ENCODE results near the gene GTF2IRD1.

GTF2IRD1 gene

DNA sequence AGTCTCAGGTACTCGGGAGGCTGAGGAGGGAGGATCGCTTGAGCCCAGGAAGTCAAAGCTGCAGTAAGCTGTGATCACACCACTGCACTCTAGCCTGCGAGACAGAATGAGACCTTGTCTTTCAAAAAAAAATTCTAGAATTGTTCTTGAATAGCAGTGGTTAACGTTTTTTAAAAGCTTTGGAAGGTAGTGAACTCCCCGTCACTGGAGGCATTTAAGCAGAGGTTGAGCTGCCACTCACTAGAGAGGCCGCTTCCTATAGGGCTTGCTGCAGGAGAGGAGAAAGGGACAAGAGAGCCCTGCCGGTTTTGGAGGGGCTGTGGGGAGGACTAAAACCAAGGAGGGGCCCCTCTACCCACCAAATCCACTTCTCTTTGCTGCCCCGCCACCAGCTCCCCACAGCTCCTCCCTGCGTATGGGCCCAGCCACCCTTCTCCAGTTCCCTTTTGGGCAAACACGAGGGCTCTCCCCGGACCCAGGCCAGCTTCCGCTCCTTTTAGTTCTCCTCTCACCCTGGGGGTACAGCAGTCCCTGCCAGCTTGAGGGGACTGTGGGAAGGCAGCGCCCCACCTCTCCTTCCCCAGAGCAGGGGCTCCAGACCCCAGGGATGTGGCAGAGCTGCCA lies 116.9 kb downstream of the GTF2IRD1 start:
- DNase-seq, result no peak

GRCh38 chr7:74572301-74572979 lies 118.7 kb downstream of the GTF2IRD1 start:
- DNase-seq, result no peak

DNA sequence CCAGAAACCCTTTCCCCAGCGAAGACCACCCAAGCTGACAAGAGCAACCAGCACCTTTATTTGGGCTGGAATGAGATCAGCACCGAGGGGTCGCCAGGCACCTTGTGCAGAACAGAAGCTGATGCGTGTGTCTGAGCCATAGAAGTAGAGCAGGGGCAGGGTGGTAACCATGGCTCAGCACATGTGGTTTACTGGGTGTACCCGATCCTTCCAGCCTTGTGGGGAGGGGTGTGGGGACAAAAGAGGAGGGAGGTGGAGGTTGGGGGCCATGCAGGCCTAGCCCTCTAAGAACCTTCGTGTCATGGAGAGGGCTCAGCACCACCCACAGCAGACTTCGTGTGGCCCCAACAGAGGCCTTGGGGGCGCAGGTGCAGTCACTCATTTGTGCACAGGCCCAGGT lies 119.8 kb downstream of the GTF2IRD1 start:
- no peak for DNase-seq

DNA sequence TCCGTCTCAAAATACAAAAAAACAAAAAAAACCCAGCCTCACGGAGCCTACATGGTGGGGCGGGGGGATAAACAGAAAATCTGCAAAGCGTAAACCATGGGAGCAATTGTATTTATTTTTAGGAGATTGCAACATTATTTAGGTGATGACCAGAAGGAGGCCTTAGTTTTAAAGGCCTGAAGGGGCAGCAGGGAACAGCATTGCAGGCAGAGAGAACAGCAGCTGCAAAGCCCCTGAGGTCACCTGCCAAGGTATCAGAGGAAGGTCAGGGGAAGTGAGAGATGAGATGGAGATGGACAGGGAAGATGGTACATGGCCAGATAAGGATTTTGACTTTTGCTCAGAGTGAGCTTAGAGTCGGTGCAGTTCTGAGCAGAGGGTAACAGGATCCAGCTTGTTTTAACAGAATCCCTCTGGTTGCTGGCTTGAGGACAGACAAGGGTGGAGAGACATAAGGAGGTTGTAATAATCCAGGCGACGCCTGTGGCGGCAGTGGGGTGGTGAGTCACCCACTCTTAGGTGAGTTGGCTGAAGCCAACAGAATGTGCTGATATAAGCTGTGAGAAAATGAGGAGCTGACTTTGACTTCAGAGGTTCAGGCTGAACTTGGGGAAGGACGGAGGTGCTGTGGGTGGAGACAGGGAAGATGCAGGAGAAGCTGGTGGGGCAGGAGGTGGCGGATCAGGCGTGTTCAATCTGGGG lies 121.5 kb downstream of the GTF2IRD1 start:
- DNase-seq, result no peak

GRCh38 chr7:74575811-74576210 lies 122.1 kb downstream of the GTF2IRD1 start:
- no peak for DNase-seq

- peak; percentile 18 for DNase-seq
Measured at GRCh38 chr7:74579800-74580685, 126.3 kb downstream of the GTF2IRD1 start.

- no peak for DNase-seq
Measured at GRCh38 chr7:74581916-74582440, 128.3 kb downstream of the GTF2IRD1 start.

DNA sequence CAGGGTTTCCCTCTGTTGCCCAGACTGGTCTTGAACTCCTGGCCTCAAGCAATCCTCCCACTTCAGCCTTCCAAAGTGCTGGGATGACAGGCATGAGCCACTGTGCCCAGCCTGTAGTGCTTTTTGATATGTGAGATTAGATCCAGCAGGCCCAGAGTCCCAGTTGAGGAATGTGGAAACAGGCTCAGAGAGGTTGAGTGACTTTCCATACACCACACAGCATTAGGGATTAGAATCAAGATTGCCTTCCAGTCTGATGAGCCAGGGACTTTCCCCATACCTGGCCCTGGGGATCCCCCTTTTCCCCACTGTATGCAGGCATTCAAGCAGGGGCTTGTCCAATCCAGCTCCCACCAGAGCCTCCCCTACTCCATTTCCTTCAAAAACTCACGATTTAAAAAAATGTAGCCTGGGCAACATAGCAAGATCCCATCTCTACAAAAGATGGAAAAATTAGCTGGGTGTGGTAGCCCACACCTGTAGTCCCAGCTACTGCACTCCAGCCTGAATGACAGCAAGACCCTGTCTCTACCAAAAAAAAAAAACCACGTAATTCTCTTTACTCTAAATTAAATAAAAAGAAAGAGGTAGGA lies 128.8 kb downstream of the GTF2IRD1 start:
- no peak for DNase-seq

- DNase-seq, result no peak
Measured at GRCh38 chr7:74583630-74584029, 129.9 kb downstream of the GTF2IRD1 start.

DNA sequence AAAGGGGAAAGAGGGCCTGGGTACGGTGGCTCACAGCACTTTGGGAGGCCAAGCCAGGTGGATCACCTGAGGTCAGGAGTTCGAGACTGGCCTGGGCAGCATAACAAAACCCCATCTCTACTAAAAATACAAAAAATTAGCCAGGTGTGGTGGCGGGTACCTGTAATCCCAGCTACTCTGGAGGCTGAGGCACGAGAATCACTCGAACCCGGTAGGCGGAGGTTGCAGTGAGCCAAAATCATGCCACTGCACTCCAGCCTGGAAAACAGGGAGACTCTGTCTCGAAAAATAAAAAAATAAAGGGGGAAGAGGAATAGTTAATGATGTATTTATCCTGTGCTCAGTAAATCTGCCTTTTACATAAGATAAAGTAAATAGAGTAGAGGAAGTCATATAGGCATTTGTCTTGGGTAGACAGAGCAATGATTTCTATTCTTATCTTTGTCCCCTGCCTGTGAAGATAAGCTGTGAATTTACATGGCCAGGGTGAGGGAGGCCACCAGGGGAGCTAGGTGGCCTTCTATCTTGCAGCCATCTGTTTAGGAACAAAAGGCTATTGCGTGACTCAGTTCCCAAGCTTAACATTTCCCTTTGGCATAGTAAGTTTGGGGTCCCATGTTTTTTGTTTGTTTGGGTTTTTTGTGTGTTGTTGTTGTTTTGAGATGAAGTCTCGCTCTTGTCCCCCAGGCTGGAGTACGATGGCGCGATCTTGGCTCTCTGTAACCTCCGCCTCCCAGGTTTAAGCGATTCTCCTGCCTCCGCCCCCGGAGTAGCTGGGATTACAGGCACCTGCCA lies 130.7 kb downstream of the GTF2IRD1 start:
- no peak for DNase-seq

GRCh38 chr7:74585844-74586243 lies 132.1 kb downstream of the GTF2IRD1 start:
- DNase-seq, result no peak

- DNase-seq, result no peak
Measured at GRCh38 chr7:74586258-74587175, 132.8 kb downstream of the GTF2IRD1 start.

- peak; percentile 91 for DNase-seq
Measured at GRCh38 chr7:74587435-74588126, 133.9 kb downstream of the GTF2IRD1 start.

GRCh38 chr7:74590813-74591212 lies 137.1 kb downstream of the GTF2IRD1 start:
- no peak for DNase-seq

DNA sequence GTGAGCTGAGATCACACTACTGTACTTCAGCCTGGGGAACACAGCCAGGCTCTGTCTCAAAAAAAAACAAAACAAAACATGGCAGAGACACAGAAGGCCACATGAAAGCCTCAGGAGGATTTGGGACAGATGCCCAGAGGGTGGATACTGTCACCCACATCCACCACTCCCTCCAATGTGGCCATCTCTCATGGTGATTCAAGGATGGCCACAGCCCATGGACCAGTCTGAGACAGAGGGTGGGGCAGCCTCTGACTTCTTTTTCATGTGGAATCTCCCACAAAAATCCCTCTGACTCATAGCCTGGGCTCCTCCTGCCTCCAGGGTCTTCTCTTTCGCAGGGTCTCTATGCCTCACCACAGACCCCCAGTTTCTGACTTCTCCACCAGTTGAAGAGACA lies 144.9 kb downstream of the GTF2IRD1 start:
- peak; percentile 71 for DNase-seq

DNA sequence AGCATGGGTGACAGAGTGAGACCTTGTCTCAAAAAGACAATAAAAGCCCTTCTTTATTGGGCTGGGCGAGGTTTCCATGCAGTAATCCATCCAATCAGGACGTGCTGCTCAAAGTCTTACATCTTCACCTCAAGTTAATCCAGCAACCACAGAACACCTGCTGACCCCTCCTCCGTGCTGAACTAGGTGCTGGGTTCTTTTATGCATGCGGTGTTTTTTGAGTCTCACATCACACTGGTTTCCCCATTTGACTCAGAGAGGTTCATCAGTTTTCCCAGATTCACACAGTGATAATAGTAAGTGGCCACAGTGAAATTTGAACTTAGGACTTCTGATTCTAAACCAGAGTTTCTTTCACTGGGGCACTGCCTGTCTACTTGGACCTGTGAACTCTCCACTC lies 145.5 kb downstream of the GTF2IRD1 start:
- no peak for DNase-seq

DNA sequence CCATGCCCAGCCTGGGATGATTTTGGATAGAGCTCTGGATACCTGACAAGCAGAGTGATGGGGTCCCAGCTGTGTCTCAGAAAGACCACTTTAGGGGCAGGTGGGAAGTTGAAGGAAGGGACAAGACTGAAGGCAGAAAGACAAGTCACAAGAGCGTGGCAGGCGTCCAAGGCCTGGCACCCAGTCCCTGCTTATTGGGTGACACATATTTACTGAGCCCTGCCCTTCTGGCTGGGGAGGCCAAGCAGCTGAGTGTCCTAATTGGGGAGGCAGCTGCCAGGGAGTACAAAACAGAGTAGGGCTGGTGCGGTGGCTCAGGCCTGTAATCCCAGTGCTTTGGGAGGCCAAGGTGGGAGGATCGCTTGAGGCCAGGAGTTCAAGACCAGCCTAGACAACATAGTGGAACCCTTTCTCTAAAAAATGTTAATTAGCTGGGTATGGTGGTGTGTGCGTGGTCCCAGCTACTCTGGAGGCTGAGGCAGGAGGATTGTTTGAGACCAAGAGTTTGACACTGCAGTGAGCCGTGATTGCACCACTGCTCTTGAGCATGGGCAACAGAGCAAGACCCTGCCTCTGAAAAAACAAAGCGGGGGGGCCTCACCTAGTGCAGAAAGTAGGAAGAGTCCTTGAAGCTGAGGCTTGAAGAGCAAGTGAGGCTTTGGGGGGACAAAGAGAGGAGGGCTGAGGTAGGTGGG lies 150.8 kb downstream of the GTF2IRD1 start:
- DNase-seq, result no peak

DNA sequence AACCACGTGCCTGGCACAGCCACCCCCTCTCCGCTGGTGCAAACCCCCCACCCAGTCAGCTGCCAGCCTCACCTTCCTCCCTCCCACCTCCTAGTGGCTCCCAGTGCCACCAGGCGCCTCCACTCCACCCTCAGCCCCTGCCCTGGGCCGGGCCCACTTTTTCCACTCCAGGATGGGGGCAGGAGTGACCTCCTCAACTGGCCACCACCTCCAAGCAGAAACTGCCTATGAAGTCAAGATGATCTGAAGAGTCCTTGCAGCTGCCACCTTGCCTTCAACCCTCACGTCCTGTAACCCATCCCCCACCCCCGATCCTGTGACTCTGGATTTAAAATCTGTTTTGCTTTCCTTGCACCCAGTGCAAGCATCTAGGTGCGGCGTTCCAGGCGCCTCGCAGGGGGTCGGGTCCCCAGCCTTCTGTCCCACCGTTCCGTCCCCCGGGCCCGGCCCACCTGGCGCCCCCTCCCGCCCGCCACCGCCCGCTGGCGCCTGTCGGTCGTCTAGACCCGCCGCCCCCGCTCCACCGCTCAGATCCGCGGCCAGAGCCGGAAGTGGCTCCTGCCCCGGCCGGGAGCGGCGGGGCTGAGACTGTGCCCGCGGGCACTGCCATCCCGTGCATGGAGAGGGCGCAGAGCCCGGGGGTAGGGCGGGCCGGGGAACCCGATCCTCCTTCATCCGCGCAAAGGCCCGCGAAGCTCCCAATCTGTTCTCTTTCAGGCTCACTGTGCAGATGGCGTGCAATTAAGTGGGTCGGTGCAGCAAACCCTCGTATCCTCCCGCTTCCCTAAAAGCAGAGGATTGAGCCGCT lies 152.6 kb downstream of the GTF2IRD1 start:
- DNase-seq, result peak; percentile 19
